Inferior parietal cortex (tissue), 1 donor: ENCODE measurements around the gene RSAD1.

Experiments
- DNase-seq: peaks from one replicate; pipeline ENCODE4 v3.0.0-alpha.2; 2016; ENCODE audit errors: extremely low spot score

The RSAD1 gene

GRCh38 chr17:50519141-50519834, 40.6 kb downstream of the RSAD1 start:
- no peak for DNase-seq

GRCh38 chr17:50520483-50520882, 41.8 kb downstream of the RSAD1 start:
- DNase-seq, result no peak

- DNase-seq, result no peak
These were observed 42.9 kb downstream of the RSAD1 start for GRCh38 chr17:50521514-50521913.

- DNase-seq, result no peak
These were observed 44.1 kb downstream of the RSAD1 start for GRCh38 chr17:50522766-50523165.

GRCh38 chr17:50523208-50523607, 44.5 kb downstream of the RSAD1 start:
- DNase-seq, result no peak

- no peak for DNase-seq
These were observed 46.2 kb downstream of the RSAD1 start for GRCh38 chr17:50524838-50525237.

GRCh38 chr17:50527155-50527762, 48.6 kb downstream of the RSAD1 start:
- no peak for DNase-seq

GRCh38 chr17:50527949-50528474, 49.4 kb downstream of the RSAD1 start:
- DNase-seq, result no peak

GRCh38 chr17:50529849-50530248, 51.2 kb downstream of the RSAD1 start:
- DNase-seq, result no peak

- no peak for DNase-seq
These were observed 52.9 kb downstream of the RSAD1 start for GRCh38 chr17:50531428-50532025.

GRCh38 chr17:50532452-50533024, 53.9 kb downstream of the RSAD1 start, which contains the start of gene EPN3:
Gene EPN3 (plus strand): TSS chr17:50532735. CDS start chr17:50536557, 3,822 bp downstream.
- no peak for DNase-seq

- DNase-seq, result no peak
These were observed 54.5 kb downstream of the RSAD1 start for GRCh38 chr17:50533185-50533584.

- no peak for DNase-seq
These were observed 55.1 kb downstream of the RSAD1 start for GRCh38 chr17:50533720-50534148.

GRCh38 chr17:50534222-50534978, 55.7 kb downstream of the RSAD1 start:
- no peak for DNase-seq

- no peak for DNase-seq
These were observed 56.3 kb downstream of the RSAD1 start for GRCh38 chr17:50534979-50535326.

GRCh38 chr17:50535407-50535806, 56.7 kb downstream of the RSAD1 start:
- DNase-seq, result no peak
